HEK293T (cell line): Measurements from ENCODE around the gene RNASE13.

Experiments
- BHLHE40 ChIP-seq: fragments of 450-650 bp; IDR thresholded peaks from 2 replicates; pipeline ENCODE4 v1.6.1; 2016; ENCODE audit warnings: mild to moderate bottlenecking, moderate library complexity, borderline replicate concordance
- CTBP1 ChIP-seq: fragments of 450-650 bp; IDR thresholded peaks from 2 replicates; pipeline ENCODE4 v1.6.1; 2016; ENCODE audit warnings: borderline replicate concordance
- ELF4 ChIP-seq: fragments of 450-650 bp; IDR thresholded peaks from 2 replicates; pipeline ENCODE4 v1.6.1; 2017; ENCODE audit warnings: antibody characterized with exemption
- FOXA1 ChIP-seq: fragments of 450-650 bp; IDR thresholded peaks from 2 replicates; pipeline ENCODE4 v1.6.1; 2016; ENCODE audit warnings: mild to moderate bottlenecking
- FOXK2 ChIP-seq: fragments of 450-650 bp; IDR thresholded peaks from 2 replicates; pipeline ENCODE4 v1.6.1; 2016; ENCODE audit warnings: mild to moderate bottlenecking
- FOXM1 ChIP-seq: fragments of 450-650 bp; IDR thresholded peaks from 2 replicates; pipeline ENCODE4 v1.6.1; 2017; ENCODE audit warnings: mild to moderate bottlenecking, borderline replicate concordance
- L3MBTL2 ChIP-seq: fragments of 450-650 bp; conservative IDR thresholded peaks from 2 replicates; pipeline ENCODE4 v1.6.1; 2016; ENCODE audit warnings: mild to moderate bottlenecking
- LEF1 ChIP-seq: fragments of 450-650 bp; IDR thresholded peaks from 2 replicates; pipeline ENCODE4 v1.6.1; 2017; ENCODE audit warnings: mild to moderate bottlenecking, borderline replicate concordance
- NFRKB ChIP-seq: fragments of 450-650 bp; IDR thresholded peaks from 2 replicates; pipeline ENCODE4 v1.6.1; 2016; ENCODE audit warnings: mild to moderate bottlenecking, moderate library complexity
- PKNOX1 ChIP-seq: fragments of 450-650 bp; IDR thresholded peaks from 2 replicates; pipeline ENCODE4 v1.6.1; 2016
- SP1 ChIP-seq: fragments of 450-650 bp; IDR thresholded peaks from 2 replicates; pipeline ENCODE4 v1.6.1; 2017
- SUZ12 ChIP-seq: fragments of 450-650 bp; IDR thresholded peaks from 2 replicates; pipeline ENCODE4 v1.6.1; 2016; ENCODE audit warnings: mild to moderate bottlenecking
- TARDBP ChIP-seq: fragments of 450-650 bp; IDR thresholded peaks from 2 replicates; pipeline ENCODE4 v1.6.1; 2016
- ZNF384 ChIP-seq: fragments of 450-650 bp; IDR thresholded peaks from 2 replicates; pipeline ENCODE4 v1.6.1; 2016

GRCh38 chr14:21066882-21067502 lies 32.4 kb upstream of the RNASE13 start:
- TF ChIP-seq SUZ12 (no peak), TARDBP (no peak), ELF4 (no peak), SP1 (no peak), L3MBTL2 (no peak), FOXA1 (no peak), BHLHE40 (no peak), FOXM1 (no peak), CTBP1 (no peak), ZNF384 (no peak), LEF1 (no peak), NFRKB (no peak), FOXK2 (no peak), PKNOX1 (no peak)
